H1 (cell line): Measurements from ENCODE around the gene ZNF446. TPM values are rescaled to one million over a fixed set of nuclear protein-coding genes. Genes with fewer than 3 reads are reported as not detected.

Experiments used
- BCL11A ChIP-seq, 2 experiments: IDR thresholded peaks; one replicate each; pipeline ENCODE4 v1.6.1; 2011; ENCODE audit warnings: low read depth in 2 of 2, low read length in 2 of 2, mild to moderate bottlenecking in 2 of 2
- GTF2F1 ChIP-seq: IDR thresholded peaks from 2 replicates; pipeline ENCODE4 v1.6.1; 2012; ENCODE audit warnings: low read depth, low read length, improper control_type of control experiment, borderline replicate concordance
- HDAC6 ChIP-seq: IDR thresholded peaks from one replicate; pipeline ENCODE4 v1.7.1; 2012; ENCODE audit warnings: low read depth, mild to moderate bottlenecking, inconsistent platforms, low read length, moderate library complexity
- JUN ChIP-seq: IDR thresholded peaks from 2 replicates; pipeline ENCODE4 v1.6.1; 2011; ENCODE audit warnings: low read depth, mild to moderate bottlenecking, improper control_type of control experiment, low read length
- POLR2A ChIP-seq, 2 experiments: IDR thresholded peaks; 1 replicate in 1 of 2; 2 replicates in 1 of 2; pipeline ENCODE4 v1.6.1; 2011; ENCODE audit warnings: low read depth in 2 of 2, low read length in 2 of 2, mild to moderate bottlenecking in 2 of 2; ENCODE audit errors: control extremely low read depth in 1 of 2
- RNF2 ChIP-seq: fragments of 200-900, 300-1000 bp; sonication (generic); IDR thresholded peaks from 2 replicates; pipeline ENCODE4 v1.7.1; 2016; ENCODE audit warnings: borderline replicate concordance, low read depth, mild to moderate bottlenecking, antibody characterized with exemption, low read length; ENCODE audit not compliant: poor library complexity, severe bottlenecking; ENCODE audit errors: missing control alignments
- SP1 ChIP-seq: IDR thresholded peaks from 2 replicates; pipeline ENCODE4 v1.6.1; 2011; ENCODE audit warnings: low read depth, low read length
- TCF12 ChIP-seq: IDR thresholded peaks from 2 replicates; pipeline ENCODE4 v1.6.1; 2011; ENCODE audit warnings: low read depth, mild to moderate bottlenecking, low read length
- polyA plus RNA-seq, 7 experiments: library from polyadenylated mRNA; depleted of rRNA in 3 of 7; stranded (reverse) in 5 of 7; unstranded in 2 of 7; fragments of >200 nt in 5 of 7; fragments of 200-250 nt in 2 of 7; gene quantifications; 1 replicate in 5 of 7; 2 replicates in 1 of 7; 4 replicates in 1 of 7; pipeline versions ENCODE4 v1.2.1 to v1.2.3, GENCODE V29; 2011 to 2013; ENCODE audit warnings: missing spikeins in 2 of 7, mixed read lengths in 2 of 7
- total RNA-seq: library from RNA; stranded (reverse); fragmentation: NEBNext Ultra II Directional; extraction: Animal tissue kit (Norgen Biotek cat#: 25700); gene quantifications from 2 replicates; pipeline ENCODE4 v1.2.1, GENCODE V29; 2021
- TF ChIP-seq, protein P1 (sequence below): fragments of 300-600 bp; sonication (generic); IDR thresholded peaks from 2 replicates; pipeline ENCODE4 v1.7.1; 2012; ENCODE audit warnings: low read length, moderate library complexity, mild to moderate bottlenecking, inconsistent platforms; ENCODE audit not compliant: insufficient replicate concordance
- TF ChIP-seq, protein P2 (sequence below): IDR thresholded peaks from 2 replicates; pipeline ENCODE4 v1.6.1; 2012; ENCODE audit warnings: inconsistent platforms

ZNF446 gene
- total and polyA plus RNA-seq, 2 of the 8 experiments (the other 6 are each of a cell fraction or from before 2014, with no cell fraction given): 4.1 to 5.5 TPM

DNA sequence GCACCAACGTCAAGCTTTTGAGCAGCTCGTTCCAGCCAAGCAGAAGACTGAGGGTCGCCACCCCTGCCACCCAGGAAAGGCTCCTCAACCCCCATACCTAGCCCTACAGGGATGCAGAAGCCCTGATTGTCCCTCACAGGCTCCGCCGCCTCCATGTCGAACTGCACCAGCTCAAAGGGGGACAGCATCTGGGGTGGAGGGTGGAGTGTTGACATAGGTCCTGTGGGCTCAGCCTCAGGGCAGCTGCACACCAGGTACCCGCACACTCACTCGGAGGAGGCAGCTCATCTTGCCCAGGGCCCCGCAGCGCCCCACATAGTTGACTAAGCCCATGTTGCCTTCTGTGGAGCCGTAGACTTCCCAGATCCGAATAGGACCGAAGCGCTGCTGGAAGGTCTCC lies 24.1 kb downstream of the ZNF446 start (continued):
- TF ChIP-seq, protein P1, sequence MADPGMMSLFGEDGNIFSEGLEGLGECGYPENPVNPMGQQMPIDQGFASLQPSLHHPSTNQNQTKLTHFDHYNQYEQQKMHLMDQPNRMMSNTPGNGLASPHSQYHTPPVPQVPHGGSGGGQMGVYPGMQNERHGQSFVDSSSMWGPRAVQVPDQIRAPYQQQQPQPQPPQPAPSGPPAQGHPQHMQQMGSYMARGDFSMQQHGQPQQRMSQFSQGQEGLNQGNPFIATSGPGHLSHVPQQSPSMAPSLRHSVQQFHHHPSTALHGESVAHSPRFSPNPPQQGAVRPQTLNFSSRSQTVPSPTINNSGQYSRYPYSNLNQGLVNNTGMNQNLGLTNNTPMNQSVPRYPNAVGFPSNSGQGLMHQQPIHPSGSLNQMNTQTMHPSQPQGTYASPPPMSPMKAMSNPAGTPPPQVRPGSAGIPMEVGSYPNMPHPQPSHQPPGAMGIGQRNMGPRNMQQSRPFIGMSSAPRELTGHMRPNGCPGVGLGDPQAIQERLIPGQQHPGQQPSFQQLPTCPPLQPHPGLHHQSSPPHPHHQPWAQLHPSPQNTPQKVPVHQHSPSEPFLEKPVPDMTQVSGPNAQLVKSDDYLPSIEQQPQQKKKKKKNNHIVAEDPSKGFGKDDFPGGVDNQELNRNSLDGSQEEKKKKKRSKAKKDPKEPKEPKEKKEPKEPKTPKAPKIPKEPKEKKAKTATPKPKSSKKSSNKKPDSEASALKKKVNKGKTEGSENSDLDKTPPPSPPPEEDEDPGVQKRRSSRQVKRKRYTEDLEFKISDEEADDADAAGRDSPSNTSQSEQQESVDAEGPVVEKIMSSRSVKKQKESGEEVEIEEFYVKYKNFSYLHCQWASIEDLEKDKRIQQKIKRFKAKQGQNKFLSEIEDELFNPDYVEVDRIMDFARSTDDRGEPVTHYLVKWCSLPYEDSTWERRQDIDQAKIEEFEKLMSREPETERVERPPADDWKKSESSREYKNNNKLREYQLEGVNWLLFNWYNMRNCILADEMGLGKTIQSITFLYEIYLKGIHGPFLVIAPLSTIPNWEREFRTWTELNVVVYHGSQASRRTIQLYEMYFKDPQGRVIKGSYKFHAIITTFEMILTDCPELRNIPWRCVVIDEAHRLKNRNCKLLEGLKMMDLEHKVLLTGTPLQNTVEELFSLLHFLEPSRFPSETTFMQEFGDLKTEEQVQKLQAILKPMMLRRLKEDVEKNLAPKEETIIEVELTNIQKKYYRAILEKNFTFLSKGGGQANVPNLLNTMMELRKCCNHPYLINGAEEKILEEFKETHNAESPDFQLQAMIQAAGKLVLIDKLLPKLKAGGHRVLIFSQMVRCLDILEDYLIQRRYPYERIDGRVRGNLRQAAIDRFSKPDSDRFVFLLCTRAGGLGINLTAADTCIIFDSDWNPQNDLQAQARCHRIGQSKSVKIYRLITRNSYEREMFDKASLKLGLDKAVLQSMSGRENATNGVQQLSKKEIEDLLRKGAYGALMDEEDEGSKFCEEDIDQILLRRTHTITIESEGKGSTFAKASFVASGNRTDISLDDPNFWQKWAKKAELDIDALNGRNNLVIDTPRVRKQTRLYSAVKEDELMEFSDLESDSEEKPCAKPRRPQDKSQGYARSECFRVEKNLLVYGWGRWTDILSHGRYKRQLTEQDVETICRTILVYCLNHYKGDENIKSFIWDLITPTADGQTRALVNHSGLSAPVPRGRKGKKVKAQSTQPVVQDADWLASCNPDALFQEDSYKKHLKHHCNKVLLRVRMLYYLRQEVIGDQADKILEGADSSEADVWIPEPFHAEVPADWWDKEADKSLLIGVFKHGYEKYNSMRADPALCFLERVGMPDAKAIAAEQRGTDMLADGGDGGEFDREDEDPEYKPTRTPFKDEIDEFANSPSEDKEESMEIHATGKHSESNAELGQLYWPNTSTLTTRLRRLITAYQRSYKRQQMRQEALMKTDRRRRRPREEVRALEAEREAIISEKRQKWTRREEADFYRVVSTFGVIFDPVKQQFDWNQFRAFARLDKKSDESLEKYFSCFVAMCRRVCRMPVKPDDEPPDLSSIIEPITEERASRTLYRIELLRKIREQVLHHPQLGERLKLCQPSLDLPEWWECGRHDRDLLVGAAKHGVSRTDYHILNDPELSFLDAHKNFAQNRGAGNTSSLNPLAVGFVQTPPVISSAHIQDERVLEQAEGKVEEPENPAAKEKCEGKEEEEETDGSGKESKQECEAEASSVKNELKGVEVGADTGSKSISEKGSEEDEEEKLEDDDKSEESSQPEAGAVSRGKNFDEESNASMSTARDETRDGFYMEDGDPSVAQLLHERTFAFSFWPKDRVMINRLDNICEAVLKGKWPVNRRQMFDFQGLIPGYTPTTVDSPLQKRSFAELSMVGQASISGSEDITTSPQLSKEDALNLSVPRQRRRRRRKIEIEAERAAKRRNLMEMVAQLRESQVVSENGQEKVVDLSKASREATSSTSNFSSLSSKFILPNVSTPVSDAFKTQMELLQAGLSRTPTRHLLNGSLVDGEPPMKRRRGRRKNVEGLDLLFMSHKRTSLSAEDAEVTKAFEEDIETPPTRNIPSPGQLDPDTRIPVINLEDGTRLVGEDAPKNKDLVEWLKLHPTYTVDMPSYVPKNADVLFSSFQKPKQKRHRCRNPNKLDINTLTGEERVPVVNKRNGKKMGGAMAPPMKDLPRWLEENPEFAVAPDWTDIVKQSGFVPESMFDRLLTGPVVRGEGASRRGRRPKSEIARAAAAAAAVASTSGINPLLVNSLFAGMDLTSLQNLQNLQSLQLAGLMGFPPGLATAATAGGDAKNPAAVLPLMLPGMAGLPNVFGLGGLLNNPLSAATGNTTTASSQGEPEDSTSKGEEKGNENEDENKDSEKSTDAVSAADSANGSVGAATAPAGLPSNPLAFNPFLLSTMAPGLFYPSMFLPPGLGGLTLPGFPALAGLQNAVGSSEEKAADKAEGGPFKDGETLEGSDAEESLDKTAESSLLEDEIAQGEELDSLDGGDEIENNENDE: no peak
- TF ChIP-seq HDAC6 (no peak), RNF2 (no peak), POLR2A (IDR thresholded peaks at IDR 0.05; ENCODE audit: control extremely low read depth in 1 of 2, low read depth in 2 of 2, low read length in 2 of 2) (no peak), GTF2F1 (no peak), TCF12 (no peak), SP1 (no peak), BCL11A (IDR thresholded peaks at IDR 0.05; ENCODE audit: low read depth in 2 of 2, low read length in 2 of 2) (no peak), JUN (no peak)
- TF ChIP-seq, protein P2, sequence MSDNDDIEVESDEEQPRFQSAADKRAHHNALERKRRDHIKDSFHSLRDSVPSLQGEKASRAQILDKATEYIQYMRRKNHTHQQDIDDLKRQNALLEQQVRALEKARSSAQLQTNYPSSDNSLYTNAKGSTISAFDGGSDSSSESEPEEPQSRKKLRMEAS: no peak
